Neuronal stem cell (in vitro differentiated cells): ENCODE results near the gene DUSP22.

Experiments used
- DNase-seq: peaks from one replicate; pipeline ENCODE4 v3.0.0-alpha.2; 2013; ENCODE audit warnings: low spot score
- H2AFZ ChIP-seq: one replicate; pipeline ENCODE4 v1.6.1; 2013; ENCODE audit warnings: mild to moderate bottlenecking, low read length, inconsistent platforms
- H2AK5ac ChIP-seq: 2 replicates; pipeline ENCODE4 v1.6.1; 2013; ENCODE audit warnings: low read depth, mild to moderate bottlenecking, inconsistent platforms, low read length, moderate library complexity, mixed read lengths
- H2BK120ac ChIP-seq: 2 replicates; pipeline ENCODE4 v1.6.1; 2013; ENCODE audit warnings: low read depth, mild to moderate bottlenecking, inconsistent platforms, low read length, moderate library complexity, mixed read lengths
- H2BK12ac ChIP-seq: one replicate; pipeline ENCODE4 v1.6.1; 2013; ENCODE audit warnings: low read length, inconsistent platforms
- H2BK15ac ChIP-seq: 2 replicates; pipeline ENCODE4 v1.6.1; 2013; ENCODE audit warnings: mild to moderate bottlenecking, low read length, inconsistent platforms, mixed read lengths
- H2BK5ac ChIP-seq: one replicate; pipeline ENCODE4 v1.6.1; 2013; ENCODE audit warnings: inconsistent platforms, mild to moderate bottlenecking, low read length, moderate library complexity
- H3K14ac ChIP-seq: one replicate; pipeline ENCODE4 v1.6.1; 2013; ENCODE audit warnings: low read length, inconsistent platforms
- H3K18ac ChIP-seq: 2 replicates; pipeline ENCODE4 v1.6.1; 2013; ENCODE audit warnings: low read length, inconsistent platforms
- H3K23ac ChIP-seq: 2 replicates; pipeline ENCODE4 v1.6.1; 2013; ENCODE audit warnings: low read depth, mild to moderate bottlenecking, mixed read lengths, low read length, inconsistent platforms; ENCODE audit not compliant: poor library complexity
- H3K27ac ChIP-seq: replicated peaks from 3 replicates; pipeline ENCODE4 v1.5.1; 2013; ENCODE audit warnings: low read length, inconsistent platforms
- H3K27me3 ChIP-seq, 3 experiments: 2 replicates each; pipeline ENCODE4 v1.6.1; 2013; ENCODE audit warnings: low read length in 3 of 3, mild to moderate bottlenecking in 2 of 3, inconsistent platforms in 1 of 3, low read depth in 1 of 3, mixed read lengths in 1 of 3, moderate library complexity in 1 of 3; ENCODE audit not compliant: control insufficient read depth in 3 of 3, insufficient read depth in 3 of 3
- H3K36me3 ChIP-seq, 2 donors: replicated peaks in 1 of 2; 2 replicates each; pipeline ENCODE4 v1.6.1; 2013; ENCODE audit warnings: low read length in 2 of 2; ENCODE audit not compliant: control insufficient read depth in 2 of 2, insufficient read depth in 2 of 2
- H3K4ac ChIP-seq: 2 replicates; pipeline ENCODE4 v1.6.1; 2013; ENCODE audit warnings: inconsistent platforms, mild to moderate bottlenecking, low read length, moderate library complexity
- H3K4me1 ChIP-seq, 2 donors: 1 replicate in 1 of 2; 2 replicates in 1 of 2; pipeline ENCODE4 v1.6.1; 2013; ENCODE audit warnings: low read length in 2 of 2, low read depth in 1 of 2; ENCODE audit not compliant: control insufficient read depth in 2 of 2, insufficient read depth in 1 of 2
- H3K4me2 ChIP-seq: one replicate; pipeline ENCODE4 v1.6.1; 2013; ENCODE audit warnings: mild to moderate bottlenecking, low read length, inconsistent platforms; ENCODE audit not compliant: insufficient read depth, poor library complexity, severe bottlenecking
- H3K4me3 ChIP-seq, 2 donors: 2 replicates each; pipeline ENCODE4 v1.5.1; 2013; ENCODE audit warnings: low read length in 2 of 2, mild to moderate bottlenecking in 2 of 2, inconsistent platforms in 1 of 2, moderate library complexity in 1 of 2
- H3K79me1 ChIP-seq: one replicate; pipeline ENCODE4 v1.6.1; 2013; ENCODE audit warnings: low read depth, mild to moderate bottlenecking, inconsistent platforms, low read length, moderate library complexity
- H3K9ac ChIP-seq: one replicate; pipeline ENCODE4 v1.6.1; 2013; ENCODE audit warnings: mild to moderate bottlenecking, low read depth, low read length, inconsistent platforms; ENCODE audit not compliant: poor library complexity
- H3K9me3 ChIP-seq, 2 donors: replicated peaks in 1 of 2; 2 replicates each; pipeline versions ENCODE3 to v1.6.1; 2013; ENCODE audit warnings: low read length in 2 of 2, mild to moderate bottlenecking in 2 of 2, inconsistent platforms in 1 of 2, low read depth in 1 of 2, mixed read lengths in 1 of 2, moderate library complexity in 1 of 2; ENCODE audit not compliant: control insufficient read depth in 2 of 2, insufficient read depth in 1 of 2
- H4K8ac ChIP-seq: one replicate; pipeline ENCODE4 v1.6.1; 2013; ENCODE audit warnings: low read depth, mild to moderate bottlenecking, inconsistent platforms, low read length, moderate library complexity
- H4K91ac ChIP-seq: one replicate; pipeline ENCODE4 v1.6.1; 2013; ENCODE audit warnings: low read length, low read depth, mild to moderate bottlenecking, inconsistent platforms; ENCODE audit not compliant: poor library complexity
- WGBS, 2 donors: extraction: QIAGEN DNeasy Blood & Tissue Kit; methylation state at CpG; one replicate each; pipeline ENCODE4 v1.1.7; 2013; ENCODE audit warnings: missing lambda C conversion rate in 2 of 2, mixed read lengths in 1 of 2; ENCODE audit not compliant: insufficient read length in 2 of 2, insufficient replicate concordance in 1 of 2; ENCODE audit errors: extremely low coverage in 2 of 2; 5-methylcytosine and 5-hydroxymethylcytosine counted together

The DUSP22 gene

DNA sequence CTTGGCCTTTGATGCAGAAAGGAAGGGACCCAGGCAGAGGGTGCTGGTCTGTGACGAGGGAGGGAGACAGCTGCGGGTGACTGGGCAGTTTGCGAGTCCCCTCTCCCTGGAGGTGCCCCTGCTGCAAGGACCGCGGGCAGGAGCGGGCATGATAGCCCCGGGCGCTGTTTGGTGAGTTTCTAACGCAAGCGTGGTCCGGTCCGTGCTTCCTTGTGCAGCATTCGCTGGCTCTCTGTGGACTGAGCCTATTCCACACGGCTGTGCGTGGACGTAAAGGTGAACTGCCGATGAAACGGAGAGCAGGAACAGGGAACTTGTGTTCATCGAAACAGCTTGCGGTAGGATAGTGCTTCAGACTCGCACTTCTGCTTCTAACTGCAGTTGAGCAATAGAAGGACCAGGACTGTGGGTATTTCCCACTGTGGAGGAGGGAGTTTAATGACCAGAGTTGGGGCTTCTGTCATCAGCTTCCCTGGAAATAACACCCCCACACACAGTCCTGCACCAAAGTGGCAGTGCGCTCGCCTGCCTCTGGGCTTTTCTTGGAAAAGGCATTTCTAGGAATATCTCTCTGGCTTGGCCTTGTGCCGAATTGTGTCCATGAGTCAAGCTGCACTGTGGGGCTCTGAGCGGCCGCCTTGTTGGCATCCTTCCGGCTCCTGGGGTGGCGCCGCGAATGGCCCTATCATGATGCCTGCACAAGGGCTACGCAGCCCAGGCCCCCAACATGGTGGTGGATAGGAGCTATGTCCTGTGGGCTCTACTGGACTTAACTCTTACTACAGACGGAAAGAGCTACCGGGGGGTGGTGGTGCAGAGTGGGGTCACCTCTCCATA lies 48.9 kb downstream of the DUSP22 start:
- Histone ChIP-seq H2AK5ac (no peak overlapping the region), H3K4ac (no peak overlapping the region), H3K4me1 (peaks cover 0 to 6% of the 10 kb centered on the region in 2 donors), H3K9ac (no peak overlapping the region), H4K8ac (no peak overlapping the region), H3K27ac (no peak overlapping the region), H3K23ac (no peak overlapping the region), H3K9me3 (peaks cover 0 to 35% of the 10 kb centered on the region in 2 donors), H4K91ac (no peak overlapping the region), H3K79me1 (no peaks in the 10 kb centered on the region), H3K4me2 (no peak overlapping the region), H3K14ac (no peak overlapping the region), H2BK120ac (no peak overlapping the region), H2BK15ac (no peak overlapping the region), H3K27me3 (no peaks in the 10 kb centered on the region), H3K4me3 (peak overlapping the region in 1 of 2 donors; percentile 23), H2AFZ (no peak overlapping the region), H2BK12ac (no peak overlapping the region), H3K36me3 (peaks cover 0 to 6% of the 10 kb centered on the region in 2 donors), H3K18ac (no peak overlapping the region), H2BK5ac (no peak overlapping the region)
- DNase-seq = no peak
- WGBS, 2 donors = no CpG with 5 or more reads among the region's 33 CpGs

DNA sequence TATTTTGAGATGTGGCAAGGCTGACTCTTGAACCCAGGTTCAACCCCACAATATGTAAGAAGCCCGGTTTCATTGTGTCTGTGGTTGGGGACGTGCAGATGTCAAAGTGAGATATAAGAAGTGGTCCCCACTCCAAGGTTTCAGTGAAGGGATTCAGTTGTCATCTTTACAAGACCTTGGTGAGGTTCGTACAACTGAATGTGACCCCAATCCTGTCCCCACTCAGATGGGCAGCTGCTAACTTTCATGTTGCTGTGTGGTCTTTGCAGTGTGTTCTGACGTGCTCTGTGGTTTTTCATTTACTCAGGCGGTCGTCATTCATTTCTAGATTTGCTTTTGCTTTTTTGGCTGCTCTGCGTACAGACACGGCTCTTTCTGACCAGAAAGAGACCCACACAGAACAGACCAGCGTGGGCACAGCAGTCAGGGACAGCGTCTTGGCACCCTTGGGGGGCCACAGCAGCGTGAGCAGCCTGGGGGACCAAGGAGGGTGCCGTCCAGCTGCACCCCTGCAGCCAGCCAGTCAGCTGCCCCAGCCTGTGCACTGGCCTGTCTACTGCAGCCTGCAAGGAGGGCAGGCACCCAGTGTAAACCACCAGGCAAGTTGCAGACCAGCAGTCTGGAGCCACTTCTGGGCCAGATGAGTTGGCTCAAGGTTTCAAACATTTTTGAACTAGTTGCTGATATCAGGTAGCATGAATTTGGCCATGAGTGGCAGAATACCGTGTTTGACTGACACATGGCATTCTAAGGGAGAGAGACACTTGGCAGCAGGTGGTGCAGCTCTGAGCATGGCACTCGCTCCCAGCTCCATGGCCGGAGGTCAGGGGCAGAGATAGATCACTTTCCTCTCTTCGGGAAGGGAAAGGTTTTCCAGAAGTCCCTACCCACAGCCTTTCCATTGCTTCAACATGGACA lies 49.9 kb downstream of the DUSP22 start:
- Histone ChIP-seq H3K18ac (no peak overlapping the region), H2BK15ac (no peak overlapping the region), H2AFZ (no peak overlapping the region), H4K8ac (no peak overlapping the region), H3K23ac (no peak overlapping the region), H3K14ac (no peak overlapping the region), H3K27ac (no peak overlapping the region), H3K4ac (no peak overlapping the region), H3K36me3 (peaks cover 0 to 6% of the 10 kb centered on the region in 2 donors), H2AK5ac (no peak overlapping the region), H3K79me1 (no peaks in the 10 kb centered on the region), H3K9ac (no peak overlapping the region), H3K4me1 (peaks cover 0 to 6% of the 10 kb centered on the region in 2 donors), H2BK12ac (no peak overlapping the region), H4K91ac (no peak overlapping the region), H2BK5ac (no peak overlapping the region), H2BK120ac (no peak overlapping the region), H3K27me3 (no peaks in the 10 kb centered on the region), H3K9me3 (peaks cover 0 to 32% of the 10 kb centered on the region in 2 donors), H3K4me3 (no peak overlapping the region), H3K4me2 (no peak overlapping the region)
- DNase-seq = no peak
- WGBS, 2 donors = no CpG with 5 or more reads among the region's 16 CpGs

DNA sequence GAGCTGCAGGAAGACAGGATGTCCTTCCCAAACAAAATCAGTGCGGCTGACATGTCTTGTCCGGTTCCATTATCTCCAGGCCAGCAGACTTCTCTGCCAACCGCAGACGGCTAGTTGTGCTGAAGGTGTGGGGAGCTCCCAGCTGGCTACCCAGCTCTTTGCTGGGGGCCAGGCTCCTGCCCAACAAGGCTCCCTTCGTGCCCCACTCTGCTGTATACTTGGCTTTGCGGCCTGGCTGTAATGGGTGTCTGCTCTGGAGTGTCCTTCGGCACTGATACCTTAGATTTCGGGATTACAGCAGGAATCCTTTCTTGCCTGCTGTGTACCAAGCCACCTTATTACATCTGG lies 50.5 kb downstream of the DUSP22 start:
- Histone ChIP-seq H4K8ac (no peak overlapping the region), H3K36me3 (peaks cover 0 to 6% of the 10 kb centered on the region in 2 donors), H3K27ac (no peak overlapping the region), H3K4me1 (peaks cover 0 to 5% of the 10 kb centered on the region in 2 donors), H2BK5ac (no peak overlapping the region), H3K4ac (no peak overlapping the region), H2BK120ac (no peak overlapping the region), H3K14ac (no peak overlapping the region), H2BK15ac (no peak overlapping the region), H3K4me3 (no peak overlapping the region), H2BK12ac (no peak overlapping the region), H3K9ac (no peak overlapping the region), H3K9me3 (peaks cover 0 to 35% of the 10 kb centered on the region in 2 donors), H2AFZ (no peak overlapping the region), H3K27me3 (no peaks in the 10 kb centered on the region), H3K23ac (no peak overlapping the region), H3K18ac (no peak overlapping the region), H2AK5ac (no peak overlapping the region), H4K91ac (no peak overlapping the region), H3K4me2 (no peak overlapping the region), H3K79me1 (no peaks in the 10 kb centered on the region)
- no peak for DNase-seq
- no CpG with 5 or more reads among the region's 8 CpGs for WGBS, 2 donors
